WTC11 (cell line): ENCODE data around the gene FOXK1.

Experiments
- ARID4B ChIP-seq: sonication (generic); formaldehyde crosslinking; IDR thresholded peaks from 2 replicates; pipeline ENCODE4 v1.8.0; 2023; ENCODE audit warnings: missing genetic modification reagents, mild to moderate bottlenecking, borderline replicate concordance
- ATF3 ChIP-seq: sonication (generic); formaldehyde crosslinking; conservative IDR thresholded peaks from 2 replicates; pipeline ENCODE4 v1.8.1; 2022; ENCODE audit warnings: mild to moderate bottlenecking, missing genetic modification reagents
- CTCF ChIP-seq: fragments of 200-600 bp; IDR thresholded peaks from 2 replicates; pipeline ENCODE4 v1.8.0; 2022; ENCODE audit warnings: antibody characterized with exemption
- FOXP1 ChIP-seq: sonication (generic); formaldehyde crosslinking; IDR thresholded peaks from 2 replicates; pipeline ENCODE4 v1.8.0; 2022; ENCODE audit warnings: missing genetic modification reagents, mild to moderate bottlenecking, moderate library complexity, borderline replicate concordance
- MAX ChIP-seq: sonication (generic); formaldehyde crosslinking; IDR thresholded peaks from 2 replicates; pipeline ENCODE4 v1.8.0; 2022; ENCODE audit warnings: mild to moderate bottlenecking, missing genetic modification reagents
- USF2 ChIP-seq: sonication (generic); formaldehyde crosslinking; IDR thresholded peaks from 2 replicates; pipeline ENCODE4 v1.8.1; 2023; ENCODE audit warnings: mild to moderate bottlenecking, missing genetic modification reagents, moderate library complexity
- ZNF512 ChIP-seq: sonication (generic); formaldehyde crosslinking; IDR thresholded peaks from 2 replicates; pipeline ENCODE4 v1.8.1; 2022; ENCODE audit warnings: missing genetic modification reagents, borderline replicate concordance

GRCh38 chr7:4765776-4766490 is 83.8 kb downstream of the FOXK1 start:
- no peak for TF ChIP-seq ATF3 (CRISPR knock-in tag)
- TF ChIP-seq ARID4B (CRISPR knock-in tag), result no peak
- TF ChIP-seq USF2 (CRISPR knock-in tag), result no peak
- TF ChIP-seq CTCF, result no peak; the same call in 1 of the 2 replicates
- no peak for TF ChIP-seq MAX (CRISPR knock-in tag)
- TF ChIP-seq FOXP1 (CRISPR knock-in tag), result no peak
- TF ChIP-seq ZNF512 (CRISPR knock-in tag), result no peak
